Germinal center (tissue), 1 donor: Measurements from ENCODE around the gene LATS2.

Experiments
- DNase-seq: peaks from one replicate; pipeline ENCODE4 v3.0.0; 2012; ENCODE audit warnings: mixed read lengths, low spot score

LATS2 gene

GRCh38 chr13:21061029-21061763, at the start of gene LATS2:
LATS2 (minus strand) TSS chr13:21061586; CDS start chr13:21046026, 15,560 bp downstream.
- DNase-seq: peak; percentile 60

GRCh38 chr13:21109168-21109567, 47.8 kb upstream of the LATS2 start:
- DNase-seq: no peak

GRCh38 chr13:21106089-21106488, 44.7 kb upstream of the LATS2 start:
- DNase-seq: no peak

GRCh38 chr13:21104199-21105019, 43.0 kb upstream of the LATS2 start:
- DNase-seq: no peak

- DNase-seq: no peak
These were observed 40.6 kb upstream of the LATS2 start for GRCh38 chr13:21101865-21102576.

- no peak for DNase-seq
These were observed 39.8 kb upstream of the LATS2 start for GRCh38 chr13:21100994-21101757.

- DNase-seq: no peak
These were observed 38.8 kb upstream of the LATS2 start for GRCh38 chr13:21100211-21100610.

- DNase-seq: no peak
These were observed 33.9 kb upstream of the LATS2 start for GRCh38 chr13:21095311-21095710.

- no peak for DNase-seq
These were observed 28.4 kb upstream of the LATS2 start for GRCh38 chr13:21089830-21090229.

- DNase-seq: no peak
These were observed 27.1 kb upstream of the LATS2 start for GRCh38 chr13:21088534-21088933.

GRCh38 chr13:21086929-21087328, 25.5 kb upstream of the LATS2 start:
- no peak for DNase-seq

GRCh38 chr13:21081926-21082325, 20.5 kb upstream of the LATS2 start:
- no peak for DNase-seq

- no peak for DNase-seq
These were observed 19.2 kb upstream of the LATS2 start for GRCh38 chr13:21080593-21080891.

- DNase-seq: no peak
These were observed 18.6 kb upstream of the LATS2 start for GRCh38 chr13:21079761-21080592.

GRCh38 chr13:21079221-21079620, 17.8 kb upstream of the LATS2 start:
- no peak for DNase-seq

GRCh38 chr13:21078501-21078900, 17.1 kb upstream of the LATS2 start:
- no peak for DNase-seq

GRCh38 chr13:21077788-21078353, 16.5 kb upstream of the LATS2 start:
- no peak for DNase-seq

GRCh38 chr13:21077076-21077787, 15.8 kb upstream of the LATS2 start:
- no peak for DNase-seq

- no peak for DNase-seq
These were observed 14.9 kb upstream of the LATS2 start for GRCh38 chr13:21076253-21076652.
